Gastroesophageal sphincter (tissue), 4 donors: ENCODE measurements around the gene ATRAID. TPM values are rescaled to one million over a fixed set of nuclear protein-coding genes. Genes with fewer than 3 reads are reported as not detected.
A peak's percentile ranks its signal among the peaks of the same experiment; 100 is the strongest.

ENCODE experiments used
- ATAC-seq: fragments of 150-250 bp; one replicate; pipeline ENCODE4 v1.9.1; 2016; ENCODE audit warnings: mild to moderate bottlenecking, moderate library complexity
- H3K27ac ChIP-seq, 4 donors: fragments of 200-600 bp; sonication (generic) in 3 of 4; 1 replicate in 3 of 4; 2 replicates in 1 of 4; pipeline ENCODE4 v1.5.1; 2016 to 2019
- H3K27me3 ChIP-seq: fragments of 200-600 bp; sonication (generic); one replicate; pipeline ENCODE4 v1.5.1; 2019
- H3K36me3 ChIP-seq, 2 donors: fragments of 200-600 bp; sonication (generic); one replicate each; pipeline ENCODE4 v1.5.1; 2019; ENCODE audit warnings: control low read depth in 1 of 2
- H3K4me1 ChIP-seq, 3 donors: fragments of 200-600 bp; sonication (generic); 1 replicate in 2 of 3; 2 replicates in 1 of 3; pipeline ENCODE4 v1.5.1; 2016 to 2019; ENCODE audit warnings: control low read depth in 2 of 3
- H3K4me3 ChIP-seq, 2 donors: fragments of 200-600 bp; sonication (generic); one replicate each; pipeline ENCODE4 v1.5.1; 2019; ENCODE audit warnings: mild to moderate bottlenecking in 1 of 2, moderate library complexity in 1 of 2
- H3K9me3 ChIP-seq, 3 donors: fragments of 200-600 bp; sonication (generic); one replicate each; pipeline ENCODE4 v1.5.1; 2017 to 2019; ENCODE audit warnings: control low read depth in 2 of 3
- CTCF ChIP-seq, 4 experiments: fragments of 200-600 bp in 2 of 4; fragments of 450-650 bp in 2 of 4; sonication (generic) in 1 of 4; IDR thresholded peaks; one replicate each; pipeline ENCODE4 v1.5.1; 2017 to 2019; ENCODE audit warnings: antibody characterized with exemption in 4 of 4, mild to moderate bottlenecking in 2 of 4, moderate library complexity in 2 of 4
- EP300 ChIP-seq: sonication (generic); formaldehyde crosslinking; IDR thresholded peaks from one replicate; pipeline ENCODE4 v1.6.1; 2017; ENCODE audit warnings: antibody characterized with exemption, mild to moderate bottlenecking
- POLR2A ChIP-seq, 2 donors: fragments of 450-650 bp; IDR thresholded peaks; one replicate each; pipeline ENCODE4 v1.6.1; 2017; ENCODE audit warnings: antibody characterized with exemption in 2 of 2, mild to moderate bottlenecking in 2 of 2, moderate library complexity in 1 of 2
- POLR2AphosphoS5 ChIP-seq: sonication (generic); formaldehyde crosslinking; IDR thresholded peaks from one replicate; pipeline ENCODE4 v1.6.1; 2017; ENCODE audit warnings: antibody characterized with exemption
- WGBS, 2 donors: methylation state at CpG; one replicate each; pipeline ENCODE4 v1.1.5; 2018; ENCODE audit warnings: low coverage in 1 of 2; 5-methylcytosine and 5-hydroxymethylcytosine counted together
- total RNA-seq, 4 donors: library from RNA; depleted of rRNA; stranded (reverse); fragments of >200 nt; gene quantifications; one replicate each; pipeline ENCODE4 v1.1.0, GENCODE V29; 2016

ATRAID gene
- total RNA-seq, 4 donors from 2014 or later = 124 to 147 (median 129) TPM

GRCh38 chr2:27216416-27217137 lies 4.7 kb downstream of the ATRAID start:
- Histone ChIP-seq H3K27me3 (no peaks in the 10 kb centered on the region), H3K36me3 (peaks cover 0 to 25% of the 10 kb centered on the region in 2 donors), H3K9me3 (no peaks in the 10 kb centered on the region), H3K4me1 (peaks cover 4 to 35% (median 16%) of the 10 kb centered on the region in 3 donors), H3K4me3 (peak overlapping the region; percentile 43 to 72), H3K27ac (peak overlapping the region in 3 of 4 donors; percentile 72 to 81 (median 81))
- no peak for TF ChIP-seq EP300
- no peak for TF ChIP-seq CTCF (IDR thresholded peaks at IDR 0.05)
- TF ChIP-seq POLR2A (IDR thresholded peaks at IDR 0.05) = no peak
- TF ChIP-seq POLR2AphosphoS5 = no peak
- ATAC-seq = no peak
- WGBS, 2 donors = 76 to 81% methylated on average over 13 of the region's 13 CpGs

GRCh38 chr2:27217173-27218121 lies 5.6 kb downstream of the ATRAID start, which contains the start of gene CAD:
CAD (plus strand) TSS chr2:27217369; CDS start chr2:27217552, 183 bp downstream.
- 0 to 2% methylated on average over 4 to 6 of the region's 72 CpGs for WGBS, 2 donors
- TF ChIP-seq EP300 (no peak), CTCF (IDR thresholded peaks at IDR 0.05) (peak in 3 of 4 experiments; percentile 44 to 47 (median 45)), POLR2AphosphoS5 (peak; percentile 61), POLR2A (IDR thresholded peaks at IDR 0.05) (no peak)
- Histone ChIP-seq H3K4me3 (peak within 1 kb of the TSS; percentile 43 to 72), H3K4me1 (peaks cover 4 to 35% (median 16%) of the 10 kb centered on the region in 3 donors), H3K36me3 (peaks cover 0 to 32% of the 10 kb centered on the region in 2 donors), H3K27me3 (no peaks in the 10 kb centered on the region), H3K9me3 (no peaks in the 10 kb centered on the region), H3K27ac (peak within 1 kb of the TSS; percentile 2 to 81 (median 76))
- ATAC-seq = peak; percentile 95

- peaks cover 0 to 44% of the 10 kb centered on the region in 2 donors for H3K36me3 ChIP-seq
- TF ChIP-seq EP300 (no peak), POLR2A (IDR thresholded peaks at IDR 0.05) (no peak), POLR2AphosphoS5 (no peak), CTCF (IDR thresholded peaks at IDR 0.05) (no peak)
- peaks cover 0 to 25% (median 8%) of the 10 kb centered on the region in 3 donors for H3K4me1 ChIP-seq
- ATAC-seq = no peak
- no peak overlapping the region for H3K27ac ChIP-seq
- no peaks in the 10 kb centered on the region for H3K27me3 ChIP-seq
- 77 to 97% methylated on average over 4 of the region's 4 CpGs for WGBS, 2 donors
- H3K4me3 ChIP-seq = no peak overlapping the region
- H3K9me3 ChIP-seq = no peaks in the 10 kb centered on the region
Measured at GRCh38 chr2:27218614-27219013, 6.8 kb downstream of the ATRAID start.

- WGBS, 2 donors = 89 to 92% methylated on average over 2 of the region's 2 CpGs
- no peak overlapping the region for H3K27ac ChIP-seq
- peaks cover 0 to 20% (median 7%) of the 10 kb centered on the region in 3 donors for H3K4me1 ChIP-seq
- ATAC-seq = no peak
- H3K9me3 ChIP-seq = no peaks in the 10 kb centered on the region
- no peaks in the 10 kb centered on the region for H3K27me3 ChIP-seq
- H3K4me3 ChIP-seq = no peak overlapping the region
- TF ChIP-seq EP300 (no peak), POLR2A (IDR thresholded peaks at IDR 0.05) (no peak), POLR2AphosphoS5 (no peak)
- peaks cover 0 to 49% of the 10 kb centered on the region in 2 donors for H3K36me3 ChIP-seq
Measured at GRCh38 chr2:27219091-27219490, 7.2 kb downstream of the ATRAID start.

- Histone ChIP-seq H3K9me3 (no peaks in the 10 kb centered on the region), H3K4me3 (no peak overlapping the region), H3K36me3 (peaks cover 0 to 59% of the 10 kb centered on the region in 2 donors), H3K27ac (no peak overlapping the region), H3K4me1 (peaks cover 0 to 19% (median 7%) of the 10 kb centered on the region in 3 donors), H3K27me3 (no peaks in the 10 kb centered on the region)
- TF ChIP-seq POLR2A (IDR thresholded peaks at IDR 0.05) = no peak
- TF ChIP-seq POLR2AphosphoS5 = no peak
- no peak for TF ChIP-seq CTCF (IDR thresholded peaks at IDR 0.05)
- TF ChIP-seq EP300 = no peak
- 82% methylated on average over 6 of the region's 7 CpGs; no CpG with 5 or more reads in 1 of the 2 donors for WGBS, 2 donors
- ATAC-seq = no peak
Measured at GRCh38 chr2:27220091-27220490, 8.2 kb downstream of the ATRAID start.
